ENCODE measurements around the gene RAD9A.
A peak's percentile ranks its signal among the peaks of the same experiment; 100 is the strongest.

Gene RAD9A

GRCh38 chr11:67395555-67396258 is 3.9 kb downstream of the RAD9A start:
- Histone ChIP-seq H3K36me3 (ENCODE audit: control insufficient read depth in 5 of 5, insufficient read depth in 5 of 5, low read length in 5 of 5) (peaks cover 0 to 51% (median 30%) of the 10 kb centered on the region in 5 donors), H3K4me1 (ENCODE audit: control insufficient read depth in 5 of 5, insufficient read depth in 5 of 5, low read length in 5 of 5) (peaks cover 8 to 60% (median 54%) of the 10 kb centered on the region in 5 donors), H3K9ac (ENCODE audit: low read length in 5 of 5) (no peak overlapping the region), H3K27ac (ENCODE audit: low read depth, low read length) (no peak overlapping the region), H3K27me3 (ENCODE audit: control insufficient read depth in 5 of 5, insufficient read depth in 4 of 5, low read length in 5 of 5) (no peaks in the 10 kb centered on the region), H3K4me3 (ENCODE audit: low read depth in 1 of 5, low read length in 5 of 5) (no peak overlapping the region), H3K9me3 (ENCODE audit: control insufficient read depth in 5 of 5, low read length in 5 of 5) (no peaks in the 10 kb centered on the region)

- Histone ChIP-seq H3K4me3 (ENCODE audit: low read depth in 1 of 5, low read length in 5 of 5) (no peak overlapping the region), H3K27me3 (ENCODE audit: control insufficient read depth in 5 of 5, insufficient read depth in 4 of 5, low read length in 5 of 5) (no peaks in the 10 kb centered on the region), H3K27ac (ENCODE audit: low read depth, low read length) (no peak overlapping the region), H3K36me3 (ENCODE audit: control insufficient read depth in 5 of 5, insufficient read depth in 5 of 5, low read length in 5 of 5) (peaks cover 0 to 51% (median 30%) of the 10 kb centered on the region in 5 donors), H3K9me3 (ENCODE audit: control insufficient read depth in 5 of 5, low read length in 5 of 5) (no peaks in the 10 kb centered on the region), H3K4me1 (ENCODE audit: control insufficient read depth in 5 of 5, insufficient read depth in 5 of 5, low read length in 5 of 5) (peaks cover 8 to 60% (median 54%) of the 10 kb centered on the region in 5 donors), H3K9ac (ENCODE audit: low read length in 5 of 5) (no peak overlapping the region)
Observed at GRCh38 chr11:67396259-67396581, 4.4 kb downstream of the RAD9A start.

GRCh38 chr11:67396587-67397389 is 5.0 kb downstream of the RAD9A start:
- Histone ChIP-seq H3K4me3 (ENCODE audit: low read depth in 1 of 5, low read length in 5 of 5) (no peak overlapping the region), H3K27me3 (ENCODE audit: control insufficient read depth in 5 of 5, insufficient read depth in 4 of 5, low read length in 5 of 5) (no peaks in the 10 kb centered on the region), H3K36me3 (ENCODE audit: control insufficient read depth in 5 of 5, insufficient read depth in 5 of 5, low read length in 5 of 5) (peaks cover 0 to 51% (median 30%) of the 10 kb centered on the region in 5 donors), H3K4me1 (ENCODE audit: control insufficient read depth in 5 of 5, insufficient read depth in 5 of 5, low read length in 5 of 5) (peaks cover 8 to 57% (median 51%) of the 10 kb centered on the region in 5 donors), H3K9me3 (ENCODE audit: control insufficient read depth in 5 of 5, low read length in 5 of 5) (no peaks in the 10 kb centered on the region), H3K27ac (ENCODE audit: low read depth, low read length) (no peak overlapping the region), H3K9ac (ENCODE audit: low read length in 5 of 5) (no peak overlapping the region)

GRCh38 chr11:67397536-67397935 is 5.8 kb downstream of the RAD9A start:
- Histone ChIP-seq H3K4me3 (ENCODE audit: low read depth in 1 of 5, low read length in 5 of 5) (no peak overlapping the region), H3K9ac (ENCODE audit: low read length in 5 of 5) (peak overlapping the region in 1 of 5 donors; percentile 45), H3K36me3 (ENCODE audit: control insufficient read depth in 5 of 5, insufficient read depth in 5 of 5, low read length in 5 of 5) (peaks cover 0 to 51% (median 30%) of the 10 kb centered on the region in 5 donors), H3K4me1 (ENCODE audit: control insufficient read depth in 5 of 5, insufficient read depth in 5 of 5, low read length in 5 of 5) (peaks cover 10 to 59% (median 54%) of the 10 kb centered on the region in 5 donors), H3K27me3 (ENCODE audit: control insufficient read depth in 5 of 5, insufficient read depth in 4 of 5, low read length in 5 of 5) (no peaks in the 10 kb centered on the region), H3K9me3 (ENCODE audit: control insufficient read depth in 5 of 5, low read length in 5 of 5) (no peaks in the 10 kb centered on the region), H3K27ac (ENCODE audit: low read depth, low read length) (no peak overlapping the region)

GRCh38 chr11:67397986-67398660 is 6.3 kb downstream of the RAD9A start:
- Histone ChIP-seq H3K4me1 (ENCODE audit: control insufficient read depth in 5 of 5, insufficient read depth in 5 of 5, low read length in 5 of 5) (peaks cover 10 to 57% (median 52%) of the 10 kb centered on the region in 5 donors), H3K4me3 (ENCODE audit: low read depth in 1 of 5, low read length in 5 of 5) (no peak overlapping the region), H3K36me3 (ENCODE audit: control insufficient read depth in 5 of 5, insufficient read depth in 5 of 5, low read length in 5 of 5) (peaks cover 0 to 51% (median 30%) of the 10 kb centered on the region in 5 donors), H3K27ac (ENCODE audit: low read depth, low read length) (no peak overlapping the region), H3K27me3 (ENCODE audit: control insufficient read depth in 5 of 5, insufficient read depth in 4 of 5, low read length in 5 of 5) (no peaks in the 10 kb centered on the region), H3K9ac (ENCODE audit: low read length in 5 of 5) (peak overlapping the region in 1 of 5 donors; percentile 2), H3K9me3 (ENCODE audit: control insufficient read depth in 5 of 5, low read length in 5 of 5) (no peaks in the 10 kb centered on the region)

GRCh38 chr11:67398661-67399563 is 7.1 kb downstream of the RAD9A start:
- Histone ChIP-seq H3K27me3 (ENCODE audit: control insufficient read depth in 5 of 5, insufficient read depth in 4 of 5, low read length in 5 of 5) (no peaks in the 10 kb centered on the region), H3K27ac (ENCODE audit: low read depth, low read length) (no peak overlapping the region), H3K9ac (ENCODE audit: low read length in 5 of 5) (no peak overlapping the region), H3K36me3 (ENCODE audit: control insufficient read depth in 5 of 5, insufficient read depth in 5 of 5, low read length in 5 of 5) (peaks cover 0 to 48% (median 30%) of the 10 kb centered on the region in 5 donors), H3K4me1 (ENCODE audit: control insufficient read depth in 5 of 5, insufficient read depth in 5 of 5, low read length in 5 of 5) (peaks cover 9 to 54% (median 52%) of the 10 kb centered on the region in 5 donors), H3K9me3 (ENCODE audit: control insufficient read depth in 5 of 5, low read length in 5 of 5) (no peaks in the 10 kb centered on the region), H3K4me3 (ENCODE audit: low read depth in 1 of 5, low read length in 5 of 5) (no peak overlapping the region)

- Histone ChIP-seq H3K4me1 (ENCODE audit: control insufficient read depth in 5 of 5, insufficient read depth in 5 of 5, low read length in 5 of 5) (peaks cover 8 to 58% (median 52%) of the 10 kb centered on the region in 5 donors), H3K36me3 (ENCODE audit: control insufficient read depth in 5 of 5, insufficient read depth in 5 of 5, low read length in 5 of 5) (peaks cover 0 to 40% (median 28%) of the 10 kb centered on the region in 5 donors), H3K9ac (ENCODE audit: low read length in 5 of 5) (peak overlapping the region in 4 of 5 donors; percentile 84 to 93 (median 90)), H3K27ac (ENCODE audit: low read depth, low read length) (peak overlapping the region; percentile 69), H3K4me3 (ENCODE audit: low read depth in 1 of 5, low read length in 5 of 5) (peak overlapping the region; percentile 75 to 91 (median 82)), H3K27me3 (ENCODE audit: control insufficient read depth in 5 of 5, insufficient read depth in 4 of 5, low read length in 5 of 5) (peaks cover 0 to 3% (median 0%) of the 10 kb centered on the region in 5 donors), H3K9me3 (ENCODE audit: control insufficient read depth in 5 of 5, low read length in 5 of 5) (no peaks in the 10 kb centered on the region)
Observed at GRCh38 chr11:67400251-67400941, 8.6 kb downstream of the RAD9A start.

GRCh38 chr11:67400942-67401494 is 9.2 kb downstream of the RAD9A start:
- H3K36me3 ChIP-seq (ENCODE audit: control insufficient read depth in 5 of 5, insufficient read depth in 5 of 5, low read length in 5 of 5), result peaks cover 0 to 34% (median 26%) of the 10 kb centered on the region in 5 donors
- peaks cover 8 to 58% (median 52%) of the 10 kb centered on the region in 5 donors for H3K4me1 ChIP-seq (ENCODE audit: control insufficient read depth in 5 of 5, insufficient read depth in 5 of 5, low read length in 5 of 5)

More at GRCh38 chr11:67400942-67401494, 9.2 kb downstream of the RAD9A start:
- Histone ChIP-seq H3K27ac (ENCODE audit: low read depth, low read length) (peak overlapping the region; percentile 69), H3K27me3 (ENCODE audit: control insufficient read depth in 5 of 5, insufficient read depth in 4 of 5, low read length in 5 of 5) (peaks cover 0 to 5% (median 0%) of the 10 kb centered on the region in 5 donors), H3K9ac (ENCODE audit: low read length in 5 of 5) (peak overlapping the region in 4 of 5 donors; percentile 84 to 93 (median 90)), H3K4me3 (ENCODE audit: low read depth in 1 of 5, low read length in 5 of 5) (peak overlapping the region; percentile 75 to 91 (median 82)), H3K9me3 (ENCODE audit: control insufficient read depth in 5 of 5, low read length in 5 of 5) (no peaks in the 10 kb centered on the region)

Measured in subcutaneous abdominal adipose tissue (tissue), 5 donors.